WTC11 (cell line): Measurements from ENCODE around the gene ADAMTS2.

Experiments
- ATF1 ChIP-seq: sonication (generic); formaldehyde crosslinking; IDR thresholded peaks from 2 replicates; pipeline ENCODE4 v1.8.1; 2023; ENCODE audit warnings: mild to moderate bottlenecking, moderate library complexity, missing genetic modification reagents
- SMAD3 ChIP-seq: sonication (generic); formaldehyde crosslinking; IDR thresholded peaks from 2 replicates; pipeline ENCODE4 v1.8.0; 2022; ENCODE audit warnings: missing genetic modification reagents, mild to moderate bottlenecking, borderline replicate concordance
- TF ChIP-seq, protein P1 (sequence below): sonication (generic); formaldehyde crosslinking; IDR thresholded peaks from 2 replicates; pipeline ENCODE4 v1.8.1; 2023; ENCODE audit warnings: mild to moderate bottlenecking, missing genetic modification reagents, borderline replicate concordance

DNA sequence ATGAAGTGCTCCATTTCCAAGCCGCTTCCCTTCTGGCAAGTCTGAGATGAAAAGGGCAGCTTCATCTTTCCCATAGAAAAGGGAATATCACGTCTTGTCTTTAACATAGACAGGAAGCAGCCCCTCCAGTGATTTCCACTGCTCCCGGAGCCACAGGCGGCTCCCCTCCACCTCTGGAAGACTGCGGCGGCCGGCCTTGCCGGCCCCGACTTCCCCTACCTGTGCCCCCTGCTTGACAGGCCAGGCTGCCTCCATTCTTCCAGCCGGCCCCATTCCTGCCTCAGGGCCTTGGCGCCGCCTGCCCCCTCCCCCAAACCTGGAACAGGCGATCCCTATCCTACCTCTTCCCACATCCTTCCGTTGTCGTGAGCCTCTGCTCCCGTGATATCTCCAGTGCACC, 143.3 kb downstream of the ADAMTS2 start:
- no peak for TF ChIP-seq ATF1 (CRISPR knock-in tag)
- no peak for TF ChIP-seq SMAD3
- TF ChIP-seq, protein P1, sequence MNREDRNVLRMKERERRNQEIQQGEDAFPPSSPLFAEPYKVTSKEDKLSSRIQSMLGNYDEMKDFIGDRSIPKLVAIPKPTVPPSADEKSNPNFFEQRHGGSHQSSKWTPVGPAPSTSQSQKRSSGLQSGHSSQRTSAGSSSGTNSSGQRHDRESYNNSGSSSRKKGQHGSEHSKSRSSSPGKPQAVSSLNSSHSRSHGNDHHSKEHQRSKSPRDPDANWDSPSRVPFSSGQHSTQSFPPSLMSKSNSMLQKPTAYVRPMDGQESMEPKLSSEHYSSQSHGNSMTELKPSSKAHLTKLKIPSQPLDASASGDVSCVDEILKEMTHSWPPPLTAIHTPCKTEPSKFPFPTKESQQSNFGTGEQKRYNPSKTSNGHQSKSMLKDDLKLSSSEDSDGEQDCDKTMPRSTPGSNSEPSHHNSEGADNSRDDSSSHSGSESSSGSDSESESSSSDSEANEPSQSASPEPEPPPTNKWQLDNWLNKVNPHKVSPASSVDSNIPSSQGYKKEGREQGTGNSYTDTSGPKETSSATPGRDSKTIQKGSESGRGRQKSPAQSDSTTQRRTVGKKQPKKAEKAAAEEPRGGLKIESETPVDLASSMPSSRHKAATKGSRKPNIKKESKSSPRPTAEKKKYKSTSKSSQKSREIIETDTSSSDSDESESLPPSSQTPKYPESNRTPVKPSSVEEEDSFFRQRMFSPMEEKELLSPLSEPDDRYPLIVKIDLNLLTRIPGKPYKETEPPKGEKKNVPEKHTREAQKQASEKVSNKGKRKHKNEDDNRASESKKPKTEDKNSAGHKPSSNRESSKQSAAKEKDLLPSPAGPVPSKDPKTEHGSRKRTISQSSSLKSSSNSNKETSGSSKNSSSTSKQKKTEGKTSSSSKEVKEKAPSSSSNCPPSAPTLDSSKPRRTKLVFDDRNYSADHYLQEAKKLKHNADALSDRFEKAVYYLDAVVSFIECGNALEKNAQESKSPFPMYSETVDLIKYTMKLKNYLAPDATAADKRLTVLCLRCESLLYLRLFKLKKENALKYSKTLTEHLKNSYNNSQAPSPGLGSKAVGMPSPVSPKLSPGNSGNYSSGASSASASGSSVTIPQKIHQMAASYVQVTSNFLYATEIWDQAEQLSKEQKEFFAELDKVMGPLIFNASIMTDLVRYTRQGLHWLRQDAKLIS, result no peak
